HEK293 (cell line): Measurements from ENCODE around the gene SAXO1.

Source experiments
- ATF2 ChIP-seq: fragments of 450-650 bp; formaldehyde crosslinking; IDR thresholded peaks from 2 replicates; pipeline ENCODE4 v1.5.1; 2016; ENCODE audit warnings: missing biosample characterization, missing genetic modification characterization, low read depth
- CTCF ChIP-seq: fragments of 450-650 bp; formaldehyde crosslinking; IDR thresholded peaks from 2 replicates; pipeline ENCODE4 v1.5.1; 2016; ENCODE audit warnings: missing biosample characterization, missing genetic modification characterization
- MYNN ChIP-seq: fragments of 450-650 bp; formaldehyde crosslinking; IDR thresholded peaks from 2 replicates; pipeline ENCODE4 v1.5.1; 2016; ENCODE audit warnings: missing biosample characterization, missing genetic modification characterization, borderline replicate concordance
- PBX3 ChIP-seq: sonication (generic); formaldehyde crosslinking; IDR thresholded peaks from 2 replicates; pipeline ENCODE4 v1.8.1; 2022; ENCODE audit warnings: mild to moderate bottlenecking, moderate library complexity, missing genetic modification reagents
- REST ChIP-seq: fragments of 450-650 bp; formaldehyde crosslinking; IDR thresholded peaks from 2 replicates; pipeline ENCODE4 v1.5.1; 2016; ENCODE audit warnings: missing biosample characterization, missing genetic modification characterization
- ZBTB49 ChIP-seq: fragments of 450-650 bp; formaldehyde crosslinking; IDR thresholded peaks from 2 replicates; pipeline ENCODE4 v1.5.1; 2016; ENCODE audit warnings: missing biosample characterization, missing genetic modification characterization, low read depth
- ZNF223 ChIP-seq: fragments of 450-650 bp; formaldehyde crosslinking; IDR thresholded peaks from 2 replicates; pipeline ENCODE4 v1.5.1; 2016; ENCODE audit warnings: missing biosample characterization, missing genetic modification characterization
- ZNF670 ChIP-seq: fragments of 450-650 bp; formaldehyde crosslinking; IDR thresholded peaks from 2 replicates; pipeline ENCODE4 v1.5.1; 2016; ENCODE audit warnings: missing biosample characterization, missing genetic modification characterization, low read depth
- ZNF677 ChIP-seq: fragments of 450-650 bp; IDR thresholded peaks from 2 replicates; pipeline ENCODE4 v1.5.0; 2018; ENCODE audit warnings: missing biosample characterization, mild to moderate bottlenecking, missing genetic modification characterization, moderate library complexity

- TF ChIP-seq ZNF223 (tag by site-specific recombination) (no peak), ZBTB49 (tag by site-specific recombination) (no peak), CTCF (tag by site-specific recombination) (no peak), PBX3 (no peak), ATF2 (tag by site-specific recombination) (no peak), REST (tag by site-specific recombination) (no peak), MYNN (tag by site-specific recombination) (no peak), ZNF670 (no peak), ZNF677 (no peak)
Measured at GRCh38 chr9:19030899-19031298, 2.1 kb downstream of the SAXO1 start.
